Inflammatory macrophage treated with lipopolysaccharide for 1 hour (primary cell): ENCODE measurements around the gene CELF1.

Experiments
- DNase-seq, 2 donors: peaks; one replicate each; pipeline ENCODE4 v3.0.0-alpha.2; 2020 to 2022

CELF1 gene

GRCh38 chr11:47443028-47443700 is 109.8 kb downstream of the CELF1 start:
- no peak for DNase-seq

- no peak for DNase-seq
Observed at GRCh38 chr11:47442514-47442913, 110.4 kb downstream of the CELF1 start.

GRCh38 chr11:47441421-47441820 is 111.5 kb downstream of the CELF1 start:
- DNase-seq, result no peak

GRCh38 chr11:47440054-47440476 is 112.9 kb downstream of the CELF1 start:
- DNase-seq, result no peak

- DNase-seq, result no peak
Observed at GRCh38 chr11:47438721-47439120, 114.2 kb downstream of the CELF1 start.

GRCh38 chr11:47437746-47438418 is 115.0 kb downstream of the CELF1 start:
- DNase-seq, result no peak

GRCh38 chr11:47437218-47437745 is 115.7 kb downstream of the CELF1 start:
- DNase-seq, result no peak

- DNase-seq, result no peak
Observed at GRCh38 chr11:47436726-47437125, 116.2 kb downstream of the CELF1 start.

- no peak for DNase-seq
Observed at GRCh38 chr11:47435687-47436086, 117.2 kb downstream of the CELF1 start.

- DNase-seq, result no peak
Observed at GRCh38 chr11:47434011-47434786, 118.7 kb downstream of the CELF1 start.

GRCh38 chr11:47433157-47433556 is 119.8 kb downstream of the CELF1 start:
- no peak for DNase-seq

- no peak for DNase-seq
Observed at GRCh38 chr11:47431356-47432083, 121.4 kb downstream of the CELF1 start.

- no peak for DNase-seq
Observed at GRCh38 chr11:47430524-47430923, 122.4 kb downstream of the CELF1 start.

- peak; percentile 95 to 99 for DNase-seq
Observed at GRCh38 chr11:47426062-47426956, 126.6 kb downstream of the CELF1 start, which contains the start of gene PSMC3. Gene PSMC3 (minus strand): TSS chr11:47426439. CDS start chr11:47426279, 160 bp downstream.

GRCh38 chr11:47425611-47426010 is 127.3 kb downstream of the CELF1 start:
- no peak for DNase-seq

GRCh38 chr11:47418454-47419259 is 134.3 kb downstream of the CELF1 start:
- DNase-seq, result no peak

GRCh38 chr11:47417712-47418111 is 135.2 kb downstream of the CELF1 start:
- DNase-seq, result no peak

GRCh38 chr11:47415949-47416472 is 136.9 kb downstream of the CELF1 start:
- no peak for DNase-seq
